Spleen (tissue), 7 donors: ENCODE results near the gene CD84.

Experiments used
- CTCF ChIP-seq, 11 experiments: fragments of 200-600 bp in 7 of 11; fragments of 450-650 bp in 4 of 11; sonication (generic) in 4 of 11; IDR thresholded peaks in 8 of 11; conservative IDR thresholded peaks in 3 of 11; 1 replicate in 7 of 11; 2 replicates in 4 of 11; pipeline versions ENCODE4 v1.4.0 to v1.8.0; 2016 to 2021; ENCODE audit warnings: antibody characterized with exemption in 11 of 11, inconsistent platforms in 4 of 11, mild to moderate bottlenecking in 1 of 11
- POLR2A ChIP-seq, 3 donors: fragments of 450-650 bp; IDR thresholded peaks; one replicate each; pipeline ENCODE4 v1.5.1; 2017; ENCODE audit warnings: antibody characterized with exemption in 3 of 3, mild to moderate bottlenecking in 1 of 3
- donor health status: DM: no; HTN: no; CAD: no; lungs with moderate emphysema.
- donor health status: DM: no; HTN: no; CAD: no.
- donor health status: DM: no; HTN: no; CAD: no.

DNA sequence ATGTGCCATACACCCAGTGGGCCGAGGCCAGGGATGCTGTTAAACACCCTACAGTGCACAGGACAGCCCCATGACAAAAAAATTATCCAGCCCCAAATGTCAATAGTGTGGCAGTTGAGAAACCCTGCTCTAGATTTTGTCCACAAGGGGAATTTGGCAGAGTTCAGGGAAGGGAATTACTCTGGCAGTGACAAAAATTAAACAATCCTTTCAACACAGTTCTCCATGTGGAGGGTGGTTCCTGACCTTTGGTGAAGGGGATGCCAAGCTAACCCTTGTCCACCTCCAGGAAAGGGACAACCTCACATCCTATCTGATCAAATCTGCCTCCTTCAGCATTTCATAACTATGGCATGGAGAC, 28.4 kb upstream of the CD84 start:
- no peak for TF ChIP-seq POLR2A (IDR thresholded peaks at IDR 0.05)
- no peak for TF ChIP-seq CTCF (IDR thresholded peaks at IDR 0.05 in 8 of 11, conservative IDR thresholded peaks at IDR 0.05 in 3 of 11)
